A204.1 (cell line): ENCODE measurements around the gene RSBN1.

Source experiments
- FAIRE-seq: peaks from 2 replicates; lab custom pipeline; 2012; peaks lifted over from hg19 to GRCh38; lab: Jason Lieb, UNC

RSBN1 gene

GRCh38 chr1:113812661-113813135 is 422 bp upstream of the RSBN1 start:
- no peak for FAIRE-seq

GRCh38 chr1:113811156-113811887 is 954 bp downstream of the RSBN1 start:
- FAIRE-seq: no peak

- FAIRE-seq: no peak
Observed at GRCh38 chr1:113809670-113810602, 2.3 kb downstream of the RSBN1 start.

- no peak for FAIRE-seq
Observed at GRCh38 chr1:113808450-113809195, 3.7 kb downstream of the RSBN1 start.

GRCh38 chr1:113805639-113806038 is 6.6 kb downstream of the RSBN1 start:
- no peak for FAIRE-seq

GRCh38 chr1:113805256-113805531 is 7.1 kb downstream of the RSBN1 start:
- no peak for FAIRE-seq

- no peak for FAIRE-seq
Observed at GRCh38 chr1:113804421-113805255, 7.6 kb downstream of the RSBN1 start.

- FAIRE-seq: no peak
Observed at GRCh38 chr1:113802367-113803007, 9.8 kb downstream of the RSBN1 start.

GRCh38 chr1:113800487-113800886 is 11.8 kb downstream of the RSBN1 start:
- no peak for FAIRE-seq

- FAIRE-seq: no peak
Observed at GRCh38 chr1:113797472-113797871, 14.8 kb downstream of the RSBN1 start.

GRCh38 chr1:113793878-113794834 is 18.1 kb downstream of the RSBN1 start:
- FAIRE-seq: no peak

GRCh38 chr1:113792986-113793385 is 19.3 kb downstream of the RSBN1 start:
- FAIRE-seq: no peak

- FAIRE-seq: no peak
Observed at GRCh38 chr1:113792471-113792870, 19.8 kb downstream of the RSBN1 start.

GRCh38 chr1:113788802-113789201 is 23.5 kb downstream of the RSBN1 start:
- no peak for FAIRE-seq

- FAIRE-seq: peak; percentile 6
Observed at GRCh38 chr1:113787663-113788062, 24.6 kb downstream of the RSBN1 start.

- no peak for FAIRE-seq
Observed at GRCh38 chr1:113786069-113786468, 26.2 kb downstream of the RSBN1 start.

- no peak for FAIRE-seq
Observed at GRCh38 chr1:113784104-113784779, 28.0 kb downstream of the RSBN1 start.

- no peak for FAIRE-seq
Observed at GRCh38 chr1:113783254-113784103, 28.8 kb downstream of the RSBN1 start.

GRCh38 chr1:113782406-113782805 is 29.9 kb downstream of the RSBN1 start:
- no peak for FAIRE-seq
